ENCODE results near the gene AHCY.
"Not testable (repeated sequence)": the region's sequence is repeated elsewhere in the genome, so short reads cannot be mapped to it uniquely, and the experiment has no call there.

Gene AHCY

GRCh38 chr20:34296468-34296867, 6.7 kb downstream of the AHCY start:
- DNase-seq (ENCODE audit: low read depth) = no peak

- DNase-seq (ENCODE audit: low read depth) = no peak
These were observed 7.9 kb downstream of the AHCY start for GRCh38 chr20:34295284-34295683.

GRCh38 chr20:34294563-34294962, 8.6 kb downstream of the AHCY start:
- no peak for DNase-seq (ENCODE audit: low read depth)

GRCh38 chr20:34293589-34293988, 9.6 kb downstream of the AHCY start:
- no peak for DNase-seq (ENCODE audit: low read depth)

DNA sequence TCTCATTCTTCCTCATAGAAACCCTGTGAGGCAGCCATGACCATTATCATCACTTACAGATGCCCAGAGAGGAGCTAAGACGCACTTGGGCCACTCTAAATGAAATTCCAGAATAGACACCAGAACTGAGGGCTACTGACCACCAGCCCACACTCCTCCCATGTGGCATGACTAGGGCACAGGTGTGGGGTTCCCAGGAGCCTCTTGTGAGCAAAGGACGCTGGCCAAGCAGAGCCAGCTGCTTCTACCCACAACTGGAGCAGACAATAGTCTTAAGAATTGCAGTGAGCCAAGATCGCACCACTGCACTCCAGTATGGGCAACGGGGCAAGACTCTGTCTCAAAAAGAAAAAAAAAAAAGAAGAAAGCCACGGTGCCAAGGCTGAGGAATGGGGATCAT, 10.0 kb downstream of the AHCY start:
- no peak for DNase-seq (ENCODE audit: low read depth)

DNA sequence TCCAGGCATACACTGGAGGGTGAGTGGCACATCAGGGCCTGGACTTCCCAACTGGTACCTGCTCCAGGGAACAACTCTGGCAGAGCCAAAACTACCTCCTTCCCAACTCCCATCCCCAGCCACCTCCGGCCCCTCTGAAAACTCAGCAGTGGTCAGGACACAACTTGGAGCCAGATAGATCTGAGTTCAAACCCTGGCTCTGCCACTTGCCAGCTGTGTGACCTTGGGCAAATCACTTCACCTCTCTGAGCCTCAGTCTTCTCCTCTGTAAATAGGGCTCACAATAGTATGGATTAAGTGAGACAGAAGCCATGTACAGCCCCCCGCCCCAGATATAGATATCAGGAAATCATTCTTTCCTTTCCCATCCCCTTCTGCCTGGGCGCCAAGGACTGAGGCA, 10.7 kb downstream of the AHCY start:
- no peak for DNase-seq (ENCODE audit: low read depth)

GRCh38 chr20:34290471-34290870, 12.7 kb downstream of the AHCY start:
- DNase-seq (ENCODE audit: low read depth) = no peak

- not testable (repeated sequence) for DNase-seq (ENCODE audit: low read depth)
These were observed 15.7 kb downstream of the AHCY start for GRCh38 chr20:34287500-34287899.

- DNase-seq (ENCODE audit: low read depth) = no peak
These were observed 17.7 kb downstream of the AHCY start for GRCh38 chr20:34285450-34285849.

- no peak for DNase-seq (ENCODE audit: low read depth)
These were observed 19.3 kb downstream of the AHCY start for GRCh38 chr20:34283844-34284243.

- no peak for DNase-seq (ENCODE audit: low read depth)
These were observed 21.1 kb downstream of the AHCY start for GRCh38 chr20:34282041-34282440.

DNA sequence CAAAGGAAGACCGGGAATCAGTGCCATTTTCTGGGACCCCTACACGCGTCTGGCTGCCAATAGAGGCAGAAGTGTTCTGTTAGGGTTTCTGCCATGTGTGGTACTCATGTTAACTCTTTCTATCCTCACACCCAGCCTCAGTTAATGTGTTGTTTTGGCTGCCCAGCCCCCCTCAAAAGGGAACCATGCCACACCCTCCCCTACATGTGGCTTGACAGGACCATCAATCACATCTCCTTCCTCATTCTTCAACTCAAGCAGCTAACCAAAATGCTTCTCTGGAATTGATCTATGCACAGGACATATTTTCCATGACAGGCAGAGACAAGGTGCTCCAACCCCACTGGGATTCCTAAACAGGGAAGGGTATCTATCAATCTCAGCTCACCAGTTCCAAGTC, 22.0 kb downstream of the AHCY start:
- no peak for DNase-seq (ENCODE audit: low read depth)

- DNase-seq (ENCODE audit: low read depth) = no peak
These were observed 28.5 kb downstream of the AHCY start for GRCh38 chr20:34274694-34275093.

DNA sequence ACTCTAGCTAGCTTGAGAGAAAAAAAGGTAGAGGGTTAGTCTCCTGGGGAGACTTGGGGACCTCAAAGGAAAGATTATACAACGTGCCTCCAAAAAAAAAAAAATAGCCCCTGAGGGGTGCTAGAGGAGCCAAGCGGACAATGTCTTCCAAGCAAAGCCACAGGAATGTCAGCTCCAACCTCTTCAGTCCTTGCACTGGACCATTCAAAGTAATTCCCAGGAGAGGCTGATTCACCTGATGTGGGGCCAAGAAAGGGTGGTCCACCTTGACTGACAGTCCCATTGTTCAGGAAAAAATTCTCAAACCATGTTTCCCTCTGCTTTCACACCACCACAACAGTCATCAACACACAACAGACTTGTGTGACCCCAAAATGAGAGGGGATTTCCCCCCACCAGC, 31.2 kb downstream of the AHCY start:
- DNase-seq (ENCODE audit: low read depth) = no peak

- DNase-seq (ENCODE audit: low read depth) = no peak
These were observed 33.0 kb downstream of the AHCY start for GRCh38 chr20:34269996-34270627.

- DNase-seq (ENCODE audit: low read depth) = no peak
These were observed 34.1 kb downstream of the AHCY start for GRCh38 chr20:34268851-34269636.

- no peak for DNase-seq (ENCODE audit: low read depth)
These were observed 35.0 kb downstream of the AHCY start for GRCh38 chr20:34268145-34268544.

- no peak for DNase-seq (ENCODE audit: low read depth)
These were observed 39.0 kb downstream of the AHCY start for GRCh38 chr20:34264141-34264540.

- not testable (repeated sequence) for DNase-seq (ENCODE audit: low read depth)
These were observed 39.7 kb downstream of the AHCY start for GRCh38 chr20:34263468-34263867.

GRCh38 chr20:34262488-34263288, 40.5 kb downstream of the AHCY start:
- no peak for DNase-seq (ENCODE audit: low read depth)

DNA sequence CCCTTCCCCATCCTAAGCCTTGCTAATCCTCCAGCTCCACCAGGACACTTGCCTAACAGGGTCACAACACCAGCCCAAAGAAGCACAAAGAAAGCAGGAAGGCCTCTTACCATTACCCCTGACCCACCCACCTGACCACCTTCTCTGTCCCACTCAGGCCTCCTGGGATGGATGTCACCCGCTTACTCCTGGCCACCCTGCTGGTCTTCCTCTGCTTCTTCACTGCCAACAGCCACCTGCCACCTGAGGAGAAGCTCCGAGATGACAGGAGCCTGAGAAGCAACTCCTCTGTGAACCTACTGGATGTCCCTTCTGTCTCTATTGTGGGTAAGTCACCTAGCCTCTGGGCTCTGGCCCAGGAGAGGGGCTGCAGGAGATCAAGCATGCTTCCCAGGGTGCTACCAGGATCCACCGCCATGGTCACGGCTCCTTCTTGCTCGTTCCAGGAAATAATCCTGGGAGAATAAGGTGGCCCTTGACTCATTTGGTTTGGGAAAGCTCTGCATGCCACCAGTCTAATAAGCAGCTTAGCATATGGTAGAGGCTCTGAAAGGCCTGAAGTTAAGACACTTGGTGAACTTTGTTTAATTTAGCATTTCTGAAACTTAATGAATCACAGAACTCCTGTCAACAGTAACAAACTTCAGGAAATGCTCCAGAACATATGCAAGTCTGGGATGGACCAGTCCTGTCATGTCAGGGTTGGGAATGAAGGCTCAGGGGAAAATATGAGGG, 42.8 kb downstream of the AHCY start:
- no peak for DNase-seq (ENCODE audit: low read depth)

DNA sequence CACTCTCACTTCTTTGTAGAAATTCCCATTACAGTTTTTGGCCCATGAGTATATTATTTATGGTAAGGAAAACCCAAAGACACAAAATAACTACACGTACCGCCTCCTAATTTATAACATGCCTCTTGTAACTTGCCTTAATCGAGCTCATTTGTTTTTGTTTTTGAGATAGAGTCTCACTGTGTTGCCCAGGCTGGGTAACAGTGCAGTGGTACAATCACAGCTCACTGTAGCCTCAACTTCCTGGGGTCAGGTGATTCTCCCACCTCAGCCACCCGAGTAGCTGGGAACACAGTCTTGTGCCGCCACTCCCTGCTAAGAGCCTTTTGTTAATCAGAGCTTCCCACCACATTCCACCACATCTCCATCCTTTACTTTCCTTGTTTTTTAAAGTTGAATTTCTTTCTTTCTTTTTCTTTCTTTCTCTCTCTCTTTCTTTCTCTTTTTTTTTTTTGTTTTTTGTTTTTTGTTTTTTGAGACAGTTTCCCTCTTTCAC, 46.5 kb downstream of the AHCY start:
- DNase-seq (ENCODE audit: low read depth) = no peak
